DMS79 treated with DMSO at 0.1 percent for 48 hours (cell line): ENCODE measurements around the gene SAMD5.

Experiments
- DNase-seq: peaks from one replicate; lab custom pipeline; 2025; lab: John Stamatoyannopoulos, UW

Gene SAMD5

GRCh38 chr6:147567141-147567805 is 58.8 kb downstream of the SAMD5 start:
- no peak for DNase-seq

- no peak for DNase-seq
These were observed 61.3 kb downstream of the SAMD5 start for GRCh38 chr6:147569788-147570187.

GRCh38 chr6:147570681-147571080 is 62.2 kb downstream of the SAMD5 start:
- DNase-seq = no peak

- DNase-seq = no peak
These were observed 69.0 kb downstream of the SAMD5 start for GRCh38 chr6:147577488-147577887.

GRCh38 chr6:147578159-147578558 is 69.7 kb downstream of the SAMD5 start:
- no peak for DNase-seq

GRCh38 chr6:147578883-147579282 is 70.4 kb downstream of the SAMD5 start:
- DNase-seq = no peak

- no peak for DNase-seq
These were observed 71.2 kb downstream of the SAMD5 start for GRCh38 chr6:147579667-147580066.

- no peak for DNase-seq
These were observed 74.5 kb downstream of the SAMD5 start for GRCh38 chr6:147582991-147583390.

GRCh38 chr6:147585256-147585655 is 76.8 kb downstream of the SAMD5 start:
- DNase-seq = no peak

- DNase-seq = no peak
These were observed 77.6 kb downstream of the SAMD5 start for GRCh38 chr6:147586044-147586443.

GRCh38 chr6:147587907-147588306 is 79.4 kb downstream of the SAMD5 start:
- DNase-seq = no peak

- DNase-seq = no peak
These were observed 80.0 kb downstream of the SAMD5 start for GRCh38 chr6:147588469-147588868.

GRCh38 chr6:147589739-147590250 is 81.3 kb downstream of the SAMD5 start:
- no peak for DNase-seq

- DNase-seq = no peak
These were observed 87.5 kb downstream of the SAMD5 start for GRCh38 chr6:147595961-147596360.

- no peak for DNase-seq
These were observed 95.0 kb downstream of the SAMD5 start for GRCh38 chr6:147603392-147604081.

- DNase-seq = no peak
These were observed 95.9 kb downstream of the SAMD5 start for GRCh38 chr6:147604373-147604772.

GRCh38 chr6:147611992-147612391 is 103.5 kb downstream of the SAMD5 start:
- no peak for DNase-seq

GRCh38 chr6:147614501-147614900 is 106.0 kb downstream of the SAMD5 start:
- no peak for DNase-seq

GRCh38 chr6:147615659-147616456 is 107.4 kb downstream of the SAMD5 start:
- no peak for DNase-seq

- no peak for DNase-seq
These were observed 108.9 kb downstream of the SAMD5 start for GRCh38 chr6:147617366-147617765.

GRCh38 chr6:147618457-147618856 is 110.0 kb downstream of the SAMD5 start:
- DNase-seq = no peak

- no peak for DNase-seq
These were observed 110.4 kb downstream of the SAMD5 start for GRCh38 chr6:147618927-147619326.
